CD14-positive monocyte (primary cell): ENCODE data around the gene PRAC2. TPM values are rescaled to one million over a fixed set of nuclear protein-coding genes. Genes with fewer than 3 reads are reported as not detected.

Source experiments
- DNase-seq, 3 donors: peaks; one replicate each; pipeline ENCODE4 v3.0.0-alpha.2; 2011 to 2022
- H2AFZ ChIP-seq: 2 replicates; pipeline ENCODE4 v1.6.0; 2012; ENCODE audit warnings: mild to moderate bottlenecking, low read depth, low read length, inconsistent platforms; ENCODE audit not compliant: insufficient read depth, poor library complexity, severe bottlenecking
- H3K27ac ChIP-seq, 2 donors: 1 replicate in 1 of 2; 2 replicates in 1 of 2; pipeline ENCODE4 v1.5.1; 2012 to 2013; ENCODE audit warnings: low read length in 2 of 2, control low read depth in 1 of 2, inconsistent platforms in 1 of 2, low read depth in 1 of 2, mild to moderate bottlenecking in 1 of 2
- H3K27me3 ChIP-seq, 2 donors: one replicate each; pipeline versions ENCODE4 v1.6.0 to v1.6.1; 2011 to 2013; ENCODE audit warnings: low read length in 2 of 2; ENCODE audit not compliant: control insufficient read depth in 2 of 2, insufficient read depth in 2 of 2
- H3K36me3 ChIP-seq, 2 donors: replicated peaks in 1 of 2; 1 replicate in 1 of 2; 2 replicates in 1 of 2; pipeline versions ENCODE4 v1.5.1 to v1.6.1; 2012 to 2013; ENCODE audit warnings: low read length in 2 of 2, control low read depth in 1 of 2, inconsistent platforms in 1 of 2, mild to moderate bottlenecking in 1 of 2; ENCODE audit not compliant: insufficient read depth in 2 of 2, control insufficient read depth in 1 of 2
- H3K4me1 ChIP-seq, 2 donors: 1 replicate in 1 of 2; 2 replicates in 1 of 2; pipeline versions ENCODE4 v1.5.1 to v1.6.1; 2012 to 2013; ENCODE audit warnings: low read length in 2 of 2, control low read depth in 1 of 2, inconsistent platforms in 1 of 2, mild to moderate bottlenecking in 1 of 2, moderate library complexity in 1 of 2; ENCODE audit not compliant: insufficient read depth in 2 of 2, control insufficient read depth in 1 of 2
- H3K4me2 ChIP-seq: replicated peaks from 2 replicates; pipeline ENCODE3; 2012; ENCODE audit warnings: low read length, moderate library complexity, mild to moderate bottlenecking; ENCODE audit not compliant: poor library complexity, severe bottlenecking; ENCODE audit errors: extremely low read depth
- H3K4me3 ChIP-seq, 3 experiments: fragments of 200-600 bp in 1 of 3; sonication (generic) in 1 of 3; replicated peaks in 1 of 3; 1 replicate in 2 of 3; 2 replicates in 1 of 3; pipeline ENCODE4 v1.5.1; 2011 to 2013; ENCODE audit warnings: low read length in 3 of 3, mild to moderate bottlenecking in 3 of 3, control low read depth in 2 of 3, low read depth in 2 of 3, inconsistent platforms in 1 of 3, moderate library complexity in 1 of 3
- H3K79me2 ChIP-seq: 2 replicates; pipeline ENCODE4 v1.6.0; 2012; ENCODE audit warnings: mild to moderate bottlenecking, control low read depth, inconsistent platforms, low read length, moderate library complexity; ENCODE audit not compliant: insufficient read depth
- H3K9ac ChIP-seq: 2 replicates; pipeline ENCODE4 v1.6.0; 2017; ENCODE audit warnings: low read length, mild to moderate bottlenecking; ENCODE audit not compliant: insufficient read depth, poor library complexity, severe bottlenecking
- H3K9me3 ChIP-seq, 2 donors: replicated peaks in 1 of 2; 1 replicate in 1 of 2; 2 replicates in 1 of 2; pipeline versions ENCODE4 v1.5.1 to v1.6.1; 2012 to 2013; ENCODE audit warnings: low read length in 2 of 2, control low read depth in 1 of 2; ENCODE audit not compliant: control insufficient read depth in 1 of 2, insufficient read depth in 1 of 2
- H4K20me1 ChIP-seq: 2 replicates; pipeline ENCODE4 v1.6.0; 2012; ENCODE audit warnings: mild to moderate bottlenecking, low read length, control low read depth, moderate library complexity; ENCODE audit not compliant: insufficient read depth
- H3K27ac Mint-ChIP-seq, 7 donors: one replicate each; pipeline ENCODE4 v1.8.0; 2020; ENCODE audit warnings: mild to moderate bottlenecking in 7 of 7, mixed read lengths in 7 of 7, moderate library complexity in 6 of 7, inconsistent platforms in 2 of 7
- H3K27me3 Mint-ChIP-seq, 3 donors: one replicate each; pipeline ENCODE4 v1.8.0; 2021 to 2022; ENCODE audit warnings: low read depth in 3 of 3, mild to moderate bottlenecking in 3 of 3, mixed read lengths in 3 of 3, moderate library complexity in 3 of 3, inconsistent platforms in 1 of 3
- H3K36me3 Mint-ChIP-seq, 2 donors: one replicate each; pipeline ENCODE4 v1.8.0; 2020; ENCODE audit warnings: mixed read lengths in 2 of 2, inconsistent platforms in 1 of 2, mild to moderate bottlenecking in 1 of 2
- H3K4me1 Mint-ChIP-seq: one replicate; pipeline ENCODE4 v1.8.0; 2020; ENCODE audit warnings: mild to moderate bottlenecking, mixed read lengths
- H3K4me3 Mint-ChIP-seq, 2 donors: one replicate each; pipeline ENCODE4 v1.8.0; 2020; ENCODE audit warnings: mild to moderate bottlenecking in 2 of 2, mixed read lengths in 2 of 2, moderate library complexity in 1 of 2
- H3K9me3 Mint-ChIP-seq, 7 donors: one replicate each; pipeline ENCODE4 v1.8.0; 2020 to 2022; ENCODE audit warnings: mixed read lengths in 7 of 7, mild to moderate bottlenecking in 6 of 7, moderate library complexity in 6 of 7, inconsistent platforms in 2 of 7
- whole genome bisulfite sequencing: methylation state at CpG from one replicate; pipeline ENCODE4 v1.1.5; 2013; ENCODE audit warnings: missing lambda C conversion rate; ENCODE audit not compliant: insufficient coverage; 5-methylcytosine and 5-hydroxymethylcytosine counted together
- intact Hi-C, 2 donors: fragments of 100-400 bp; cut with micrococcal nuclease; formaldehyde crosslinking; loops; one replicate each; pipeline versions ENCODE4 v1.15.0 to v1.15.1; 2023
- polyA plus RNA-seq, 3 donors: library from polyadenylated mRNA; depleted of rRNA in 1 of 3; unstranded in 2 of 3; stranded (reverse) in 1 of 3; fragments of 300-500 nt in 2 of 3; fragments of >200 nt in 1 of 3; fragmentation: Illumina TruSeq in 2 of 3; gene quantifications; 1 replicate in 2 of 3; 2 replicates in 1 of 3; pipeline ENCODE4 v1.2.3, GENCODE V29; 2012 to 2021
- TF ChIP-seq, protein P1 (sequence below): fragments of 200-600 bp; IDR thresholded peaks from one replicate; pipeline ENCODE4 v1.8.0; 2022; ENCODE audit warnings: antibody characterized with exemption, mild to moderate bottlenecking

Gene PRAC2
- polyA plus RNA-seq, 3 donors, result not detected

- H3K9me3 Mint-ChIP-seq, result peaks cover 0 to 19% (median 13%) of the 10 kb centered on the region in 7 donors
- no peak overlapping the region for H3K27ac ChIP-seq
- H3K9me3 ChIP-seq, result peaks cover 3 to 31% of the 10 kb centered on the region in 2 donors
- no peaks in the 10 kb centered on the region for H3K36me3 ChIP-seq
- H4K20me1 ChIP-seq, result no peaks in the 10 kb centered on the region
- TF ChIP-seq, protein P1, sequence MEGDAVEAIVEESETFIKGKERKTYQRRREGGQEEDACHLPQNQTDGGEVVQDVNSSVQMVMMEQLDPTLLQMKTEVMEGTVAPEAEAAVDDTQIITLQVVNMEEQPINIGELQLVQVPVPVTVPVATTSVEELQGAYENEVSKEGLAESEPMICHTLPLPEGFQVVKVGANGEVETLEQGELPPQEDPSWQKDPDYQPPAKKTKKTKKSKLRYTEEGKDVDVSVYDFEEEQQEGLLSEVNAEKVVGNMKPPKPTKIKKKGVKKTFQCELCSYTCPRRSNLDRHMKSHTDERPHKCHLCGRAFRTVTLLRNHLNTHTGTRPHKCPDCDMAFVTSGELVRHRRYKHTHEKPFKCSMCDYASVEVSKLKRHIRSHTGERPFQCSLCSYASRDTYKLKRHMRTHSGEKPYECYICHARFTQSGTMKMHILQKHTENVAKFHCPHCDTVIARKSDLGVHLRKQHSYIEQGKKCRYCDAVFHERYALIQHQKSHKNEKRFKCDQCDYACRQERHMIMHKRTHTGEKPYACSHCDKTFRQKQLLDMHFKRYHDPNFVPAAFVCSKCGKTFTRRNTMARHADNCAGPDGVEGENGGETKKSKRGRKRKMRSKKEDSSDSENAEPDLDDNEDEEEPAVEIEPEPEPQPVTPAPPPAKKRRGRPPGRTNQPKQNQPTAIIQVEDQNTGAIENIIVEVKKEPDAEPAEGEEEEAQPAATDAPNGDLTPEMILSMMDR, result no peak
- H3K4me3 Mint-ChIP-seq, result peak overlapping the region in 1 of 2 donors; percentile 81
- peaks cover 6% of the 10 kb centered on the region in 2 donors for H3K4me1 ChIP-seq
- H3K27ac Mint-ChIP-seq, result no peak overlapping the region
- H3K4me1 Mint-ChIP-seq, result peaks cover 11% of the 10 kb centered on the region
- intact Hi-C loops, result no loop called here
- WGBS, result 56% methylated on average over 1 of the region's 10 CpGs
- H3K4me2 ChIP-seq, result no peak overlapping the region
- DNase-seq, result no peak
- H3K36me3 Mint-ChIP-seq, result peaks cover 0 to 7% of the 10 kb centered on the region in 2 donors
- H3K27me3 ChIP-seq, result peaks cover 71 to 96% of the 10 kb centered on the region in 2 donors
- H3K79me2 ChIP-seq, result no peaks in the 10 kb centered on the region
- H3K27me3 Mint-ChIP-seq, result peaks cover 83 to 96% (median 94%) of the 10 kb centered on the region in 3 donors
- H3K9ac ChIP-seq, result no peak overlapping the region
- no peak overlapping the region for H2AFZ ChIP-seq
- H3K4me3 ChIP-seq, result no peak overlapping the region
Observed at GRCh38 chr17:48717367-48718226, 5.4 kb upstream of the PRAC2 start.

- peaks cover 0 to 8% of the 10 kb centered on the region in 2 donors for H3K36me3 Mint-ChIP-seq
- H3K9ac ChIP-seq, result no peak overlapping the region
- H3K4me3 Mint-ChIP-seq, result peak overlapping the region in 1 of 2 donors; percentile 81
- no peak overlapping the region for H3K4me2 ChIP-seq
- DNase-seq, result no peak
- peaks cover 85 to 97% (median 95%) of the 10 kb centered on the region in 3 donors for H3K27me3 Mint-ChIP-seq
- H3K27ac Mint-ChIP-seq, result no peak overlapping the region
- peaks cover 3 to 31% of the 10 kb centered on the region in 2 donors for H3K9me3 ChIP-seq
- TF ChIP-seq, protein P1, result no peak
- intact Hi-C loops, result no loop called here
- peaks cover 0 to 24% (median 15%) of the 10 kb centered on the region in 7 donors for H3K9me3 Mint-ChIP-seq
- H2AFZ ChIP-seq, result no peak overlapping the region
- no peaks in the 10 kb centered on the region for H3K36me3 ChIP-seq
- peaks cover 18% of the 10 kb centered on the region for H3K4me1 Mint-ChIP-seq
- no peak overlapping the region for H3K27ac ChIP-seq
- peaks cover 78 to 99% of the 10 kb centered on the region in 2 donors for H3K27me3 ChIP-seq
- no peaks in the 10 kb centered on the region for H3K79me2 ChIP-seq
- no peaks in the 10 kb centered on the region for H4K20me1 ChIP-seq
- 3% methylated on average over 12 of the region's 24 CpGs for WGBS
- no peak overlapping the region for H3K4me3 ChIP-seq
- peaks cover 12 to 13% of the 10 kb centered on the region in 2 donors for H3K4me1 ChIP-seq
Observed at GRCh38 chr17:48718227-48718760, 4.7 kb upstream of the PRAC2 start.
